Adrenal gland (tissue), 12 donors: ENCODE measurements around the gene MYO1B. TPM values are rescaled to one million over a fixed set of nuclear protein-coding genes. Genes with fewer than 3 reads are reported as not detected.

Experiments
- DNase-seq, 7 donors: peaks; one replicate each; pipeline ENCODE4 v3.0.0-alpha.2; 2019 to 2020
- H3K27ac ChIP-seq, 5 donors: fragments of 200-600 bp; sonication (generic) in 4 of 5; 1 replicate in 3 of 5; 2 replicates in 2 of 5; pipeline versions ENCODE4 v1.5.1 to v1.8.0; 2016 to 2020; ENCODE audit warnings: mild to moderate bottlenecking in 1 of 5
- H3K27me3 ChIP-seq: fragments of 200-600 bp; 2 replicates; pipeline ENCODE4 v1.8.0; 2021
- H3K36me3 ChIP-seq, 2 donors: fragments of 200-600 bp; replicated peaks in 1 of 2; 1 replicate in 1 of 2; 2 replicates in 1 of 2; pipeline versions ENCODE4 v1.5.1 to v1.8.0; 2018 to 2022
- H3K4me1 ChIP-seq, 2 donors: fragments of 200-600 bp; replicated peaks in 1 of 2; 1 replicate in 1 of 2; 2 replicates in 1 of 2; pipeline versions ENCODE4 v1.5.1 to v1.8.0; 2018 to 2021
- H3K4me3 ChIP-seq, 4 donors: fragments of 200-600 bp; sonication (generic) in 3 of 4; one replicate each; pipeline ENCODE4 v1.5.1; 2016 to 2018
- H3K9me3 ChIP-seq, 3 donors: fragments of 200-600 bp; sonication (generic) in 1 of 3; replicated peaks in 1 of 3; 1 replicate in 2 of 3; 2 replicates in 1 of 3; pipeline versions ENCODE4 v1.5.1 to v1.8.0; 2016 to 2021
- CTCF ChIP-seq, 6 experiments: fragments of 450-650 bp in 4 of 6; fragments of 200-600 bp in 2 of 6; sonication (generic) in 1 of 6; IDR thresholded peaks; 1 replicate in 5 of 6; 2 replicates in 1 of 6; pipeline versions ENCODE4 v1.5.1 to v1.8.0; 2016 to 2021; ENCODE audit warnings: antibody characterized with exemption in 6 of 6, mild to moderate bottlenecking in 2 of 6, moderate library complexity in 1 of 6
- POLR2A ChIP-seq, 2 donors: fragments of 450-650 bp; IDR thresholded peaks; one replicate each; pipeline ENCODE4 v1.6.1; 2017; ENCODE audit warnings: antibody characterized with exemption in 2 of 2, mild to moderate bottlenecking in 2 of 2, moderate library complexity in 1 of 2
- WGBS, 4 donors: extraction: QIAGEN DNeasy Blood & Tissue Kit in 2 of 4; methylation state at CpG; one replicate each; pipeline versions ENCODE4 v1.1.5 to v1.1.7; 2013 to 2017; 5-methylcytosine and 5-hydroxymethylcytosine counted together
- intact Hi-C, 2 donors: fragments of 100-400 bp; cut with DNase I; formaldehyde crosslinking; loops; one replicate each; pipeline versions ENCODE4 v1.14.1 to v1.15.0; 2022 to 2023
- polyA plus RNA-seq, 3 donors: library from polyadenylated mRNA; stranded (reverse); fragments of 200-250 nt in 2 of 3; fragments of 350-450 nt in 1 of 3; fragmentation: Illumina TruSeq in 1 of 3; extraction: RNeasy Lipid Tissue Mini Kit (QIAGEN cat#74804) in 1 of 3; gene quantifications; one replicate each; pipeline ENCODE4 v1.2.3, GENCODE V29; 2013 to 2014
- total RNA-seq, 9 donors: library from RNA; depleted of rRNA in 4 of 9; stranded (reverse); fragments of >200 nt in 4 of 9; fragments of 120-200 nt in 1 of 9; fragmentation: NEBNext Ultra II Directional in 1 of 9; extraction: Animal tissue kit (Norgen Biotek cat#: 25700) in 1 of 9; gene quantifications; one replicate each; pipeline versions ENCODE4 v1.1.0 to v1.2.4, GENCODE V29; 2013 to 2023
- donor health status: healthy with polysubstance abuse.
- donor health status: Bipolar disorder and iron deficiency.
- donor health status: DM: yes; HTN: yes; CAD: no.
- donor health status: DM: no; HTN: no; CAD: no.
- donor health status: DM: no; HTN: no; CAD: no.
- donor health status: DM: yes; HTN: yes; CAD: no.

MYO1B gene
- total and polyA plus RNA-seq, 12 donors, result 6.9 to 24.0 (median 14.0) TPM

GRCh38 chr2:191385416-191386160 lies 140.4 kb downstream of the MYO1B start:
- no peaks in the 10 kb centered on the region for H3K27me3 ChIP-seq
- no peaks in the 10 kb centered on the region for H3K4me1 ChIP-seq
- H3K27ac ChIP-seq, result no peak overlapping the region
- no peak for DNase-seq
- H3K9me3 ChIP-seq, result no peaks in the 10 kb centered on the region
- H3K36me3 ChIP-seq, result no peaks in the 10 kb centered on the region
- H3K4me3 ChIP-seq, result no peak overlapping the region
- WGBS, 4 donors, result 64 to 75% (median 66%) methylated on average over 6 of the region's 6 CpGs
- intact Hi-C loops, result no loop called here
- no peak for TF ChIP-seq POLR2A (IDR thresholded peaks at IDR 0.05)

- 85 to 88% (median 86%) methylated on average over 7 of the region's 7 CpGs for WGBS, 4 donors
- Histone ChIP-seq H3K9me3 (no peaks in the 10 kb centered on the region), H3K27me3 (no peaks in the 10 kb centered on the region), H3K4me1 (no peaks in the 10 kb centered on the region), H3K27ac (no peak overlapping the region), H3K4me3 (no peak overlapping the region), H3K36me3 (no peaks in the 10 kb centered on the region)
- intact Hi-C loops, result no loop called here
- no peak for DNase-seq
- no peak for TF ChIP-seq POLR2A (IDR thresholded peaks at IDR 0.05)
- no peak for TF ChIP-seq CTCF (IDR thresholded peaks at IDR 0.05)
Measured at GRCh38 chr2:191386938-191387536, 141.8 kb downstream of the MYO1B start.

- Histone ChIP-seq H3K4me3 (no peak overlapping the region), H3K4me1 (no peaks in the 10 kb centered on the region), H3K9me3 (no peaks in the 10 kb centered on the region), H3K27ac (no peak overlapping the region), H3K36me3 (no peaks in the 10 kb centered on the region), H3K27me3 (no peaks in the 10 kb centered on the region)
- TF ChIP-seq POLR2A (IDR thresholded peaks at IDR 0.05) (no peak), CTCF (IDR thresholded peaks at IDR 0.05) (no peak)
- no peak for DNase-seq
- 73 to 86% (median 77%) methylated on average over 5 of the region's 5 CpGs for WGBS, 4 donors
- intact Hi-C loops, result no loop called here
Measured at GRCh38 chr2:191389288-191389687, 144.1 kb downstream of the MYO1B start.

GRCh38 chr2:191391171-191391570 lies 146.0 kb downstream of the MYO1B start:
- Histone ChIP-seq H3K27me3 (no peaks in the 10 kb centered on the region), H3K4me1 (no peaks in the 10 kb centered on the region), H3K4me3 (no peak overlapping the region), H3K36me3 (no peaks in the 10 kb centered on the region), H3K27ac (no peak overlapping the region), H3K9me3 (no peaks in the 10 kb centered on the region)
- TF ChIP-seq POLR2A (IDR thresholded peaks at IDR 0.05), result no peak
- TF ChIP-seq CTCF (IDR thresholded peaks at IDR 0.05), result no peak
- no peak for DNase-seq
- intact Hi-C loops, result no loop called here
- 82 to 99% (median 91%) methylated on average over 3 of the region's 3 CpGs for WGBS, 4 donors

GRCh38 chr2:191394043-191394442 lies 148.8 kb downstream of the MYO1B start:
- Histone ChIP-seq H3K9me3 (no peaks in the 10 kb centered on the region), H3K4me1 (no peaks in the 10 kb centered on the region), H3K27me3 (no peaks in the 10 kb centered on the region), H3K36me3 (no peaks in the 10 kb centered on the region), H3K27ac (no peak overlapping the region), H3K4me3 (no peak overlapping the region)
- TF ChIP-seq POLR2A (IDR thresholded peaks at IDR 0.05) (no peak), CTCF (IDR thresholded peaks at IDR 0.05) (no peak)
- DNase-seq, result no peak
- 61 to 69% (median 65%) methylated on average over 2 of the region's 2 CpGs for WGBS, 4 donors
- intact Hi-C loops, result no loop called here
